ENCODE results near the gene KRTCAP2. TPM values are rescaled to one million over a fixed set of nuclear protein-coding genes. Genes with fewer than 3 reads are reported as not detected.
A peak's percentile ranks its signal among the peaks of the same experiment; 100 is the strongest.

Gene KRTCAP2
- total RNA-seq, 2 experiments from 2014 or later = 170 to 190 TPM

- DNase-seq (no peak), ATAC-seq (no peak)
- H3K27ac Mint-ChIP-seq = no peak overlapping the region
- ChIA-PET POLR2A (no interaction called here), CTCF (interaction anchor here (0.6 to 7.6 kb wide), 4 partner anchors 14 to 28 kb away, joined by 3 to 161 read pairs (median 4); no protein-coding TSS in a partner anchor)
- H3K4me1 Mint-ChIP-seq (ENCODE audit: low read depth) = peaks cover 27% of the 10 kb centered on the region
- no peaks in the 10 kb centered on the region for H3K27me3 Mint-ChIP-seq (ENCODE audit: low read depth)
- no peak overlapping the region for H3K4me3 Mint-ChIP-seq
- no peaks in the 10 kb centered on the region for H3K9me3 Mint-ChIP-seq (ENCODE audit: insufficient read depth)
- peaks cover 43% of the 10 kb centered on the region for H3K36me3 Mint-ChIP-seq (ENCODE audit: low read depth)
Observed at GRCh38 chr1:155179112-155180031, 6.3 kb upstream of the KRTCAP2 start.

- ChIA-PET CTCF (interaction anchor here (1.2 to 7.6 kb wide), 4 partner anchors 15 to 93 kb away, joined by 4 to 161 read pairs (median 12); partner anchors contain the start of genes MTX1 and THBS3), POLR2A (interaction anchor here (7.0 kb wide), 1 partner anchor 15 kb away, joined by 68 read pairs; no protein-coding TSS in a partner anchor)
- Mint-ChIP-seq H3K27me3 (ENCODE audit: low read depth) (no peaks in the 10 kb centered on the region), H3K27ac (no peak overlapping the region), H3K36me3 (ENCODE audit: low read depth) (peaks cover 47% of the 10 kb centered on the region), H3K9me3 (ENCODE audit: insufficient read depth) (no peaks in the 10 kb centered on the region), H3K4me1 (ENCODE audit: low read depth) (peaks cover 32% of the 10 kb centered on the region), H3K4me3 (no peak overlapping the region)
- no peak for ATAC-seq
- DNase-seq = peak; percentile 18
Observed at GRCh38 chr1:155178441-155179111, 5.5 kb upstream of the KRTCAP2 start.

GRCh38 chr1:155177918-155178281, 4.8 kb upstream of the KRTCAP2 start:
- ATAC-seq (no peak), DNase-seq (no peak)
- POLR2A ChIA-PET = interaction anchor here (0.9 to 7.0 kb wide), 3 partner anchors 15 to 49 kb away, joined by 4 to 68 read pairs (median 4); partner anchors contain the start of gene MTX1
- no peaks in the 10 kb centered on the region for H3K9me3 Mint-ChIP-seq (ENCODE audit: insufficient read depth)
- H3K36me3 Mint-ChIP-seq (ENCODE audit: low read depth) = peaks cover 46% of the 10 kb centered on the region
- no peak overlapping the region for H3K4me3 Mint-ChIP-seq
- peaks cover 38% of the 10 kb centered on the region for H3K4me1 Mint-ChIP-seq (ENCODE audit: low read depth)
- no peaks in the 10 kb centered on the region for H3K27me3 Mint-ChIP-seq (ENCODE audit: low read depth)
- CTCF ChIA-PET = interaction anchor here (0.8 to 7.6 kb wide), 13 partner anchors 10 to 93 kb away, joined by 3 to 161 read pairs (median 4); partner anchors contain the start of genes MTX1 and THBS3
- H3K27ac Mint-ChIP-seq = no peak overlapping the region

GRCh38 chr1:155177192-155177917, 4.3 kb upstream of the KRTCAP2 start:
- ATAC-seq (no peak), DNase-seq (no peak)
- H3K4me1 Mint-ChIP-seq (ENCODE audit: low read depth) = peaks cover 40% of the 10 kb centered on the region
- ChIA-PET CTCF (interaction anchor here (0.8 to 7.6 kb wide), 16 partner anchors 10 to 92 kb away, joined by 3 to 161 read pairs (median 4); partner anchors contain the start of genes MTX1 and THBS3), POLR2A (interaction anchor here (0.5 to 7.0 kb wide), 5 partner anchors 16 to 1046 kb away, joined by 3 to 68 read pairs (median 4); partner anchors contain the start of gene MTX1)
- no peak overlapping the region for H3K4me3 Mint-ChIP-seq
- H3K36me3 Mint-ChIP-seq (ENCODE audit: low read depth) = peaks cover 45% of the 10 kb centered on the region
- H3K27me3 Mint-ChIP-seq (ENCODE audit: low read depth) = no peaks in the 10 kb centered on the region
- H3K27ac Mint-ChIP-seq = no peak overlapping the region
- H3K9me3 Mint-ChIP-seq (ENCODE audit: insufficient read depth) = no peaks in the 10 kb centered on the region

- peak overlapping the region; percentile 33 for H3K27ac Mint-ChIP-seq
- DNase-seq (peak; percentile 92), ATAC-seq (peak; percentile 38)
- H3K27me3 Mint-ChIP-seq (ENCODE audit: low read depth) = no peaks in the 10 kb centered on the region
- peak overlapping the region; percentile 4 for H3K4me3 Mint-ChIP-seq
- H3K36me3 Mint-ChIP-seq (ENCODE audit: low read depth) = peaks cover 44% of the 10 kb centered on the region
- H3K9me3 Mint-ChIP-seq (ENCODE audit: insufficient read depth) = no peaks in the 10 kb centered on the region
- POLR2A ChIA-PET = interaction anchor here (0.7 to 7.0 kb wide), 5 partner anchors 17 to 92 kb away, joined by 3 to 68 read pairs (median 4); partner anchors contain the start of gene MTX1
- CTCF ChIA-PET = interaction anchor here (0.8 to 7.6 kb wide), 12 partner anchors 17 to 81 kb away, joined by 3 to 161 read pairs (median 6); partner anchors contain the start of genes MTX1 and THBS3
- peaks cover 46% of the 10 kb centered on the region for H3K4me1 Mint-ChIP-seq (ENCODE audit: low read depth)
Observed at GRCh38 chr1:155176544-155177071, 3.5 kb upstream of the KRTCAP2 start.

- CTCF ChIA-PET = interaction anchor here (0.6 to 7.6 kb wide), 12 partner anchors 18 to 148 kb away, joined by 3 to 161 read pairs (median 7); partner anchors contain the start of genes ADAM15, MTX1, SLC50A1 and THBS3
- Mint-ChIP-seq H3K27ac (peak overlapping the region; percentile 43), H3K4me3 (peak overlapping the region; percentile 96), H3K9me3 (ENCODE audit: insufficient read depth) (no peaks in the 10 kb centered on the region), H3K27me3 (ENCODE audit: low read depth) (no peaks in the 10 kb centered on the region), H3K4me1 (ENCODE audit: low read depth) (peaks cover 51% of the 10 kb centered on the region), H3K36me3 (ENCODE audit: low read depth) (peaks cover 40% of the 10 kb centered on the region)
- peak; percentile 48 for DNase-seq
- POLR2A ChIA-PET = interaction anchor here (0.6 to 7.0 kb wide), 3 partner anchors 17 to 91 kb away, joined by 3 to 68 read pairs (median 3); no protein-coding TSS in a partner anchor
- no peak for ATAC-seq
Observed at GRCh38 chr1:155175927-155176371, 2.8 kb upstream of the KRTCAP2 start.

- ChIA-PET CTCF (interaction anchor here (0.6 to 9.9 kb wide), 17 partner anchors 9 to 148 kb away, joined by 3 to 161 read pairs (median 5); partner anchors contain the start of genes ADAM15, MTX1, SLC50A1 and THBS3), POLR2A (interaction anchor here (0.6 to 7.0 kb wide), 4 partner anchors 18 to 90 kb away, joined by 3 to 68 read pairs (median 4); no protein-coding TSS in a partner anchor)
- H3K36me3 Mint-ChIP-seq (ENCODE audit: low read depth) = peaks cover 41% of the 10 kb centered on the region
Observed at GRCh38 chr1:155175281-155175926, 2.3 kb upstream of the KRTCAP2 start.

GRCh38 chr1:155174324-155175280, 1.5 kb upstream of the KRTCAP2 start:
- DNase-seq (peak; percentile 74), ATAC-seq (no peak)
- H3K4me1 Mint-ChIP-seq (ENCODE audit: low read depth) = peaks cover 51% of the 10 kb centered on the region
- no peaks in the 10 kb centered on the region for H3K27me3 Mint-ChIP-seq (ENCODE audit: low read depth)
- peaks cover 41% of the 10 kb centered on the region for H3K36me3 Mint-ChIP-seq (ENCODE audit: low read depth)
- peak overlapping the region; percentile 98 for H3K27ac Mint-ChIP-seq
- peak overlapping the region; percentile 96 for H3K4me3 Mint-ChIP-seq
- CTCF ChIA-PET = interaction anchor here (0.6 to 9.9 kb wide), 22 partner anchors 9 to 219 kb away, joined by 3 to 161 read pairs (median 5); partner anchors contain the start of genes ADAM15, MTX1, PBXIP1 and SLC50A1
- POLR2A ChIA-PET = interaction anchor here (0.6 to 7.0 kb wide), 6 partner anchors 19 to 52 kb away, joined by 3 to 68 read pairs (median 4); partner anchors contain the start of genes MTX1 and THBS3
- H3K9me3 Mint-ChIP-seq (ENCODE audit: insufficient read depth) = no peaks in the 10 kb centered on the region

More at GRCh38 chr1:155175281-155175926, 2.3 kb upstream of the KRTCAP2 start:
- H3K4me3 Mint-ChIP-seq = peak overlapping the region; percentile 96
- DNase-seq (no peak), ATAC-seq (no peak)
- H3K4me1 Mint-ChIP-seq (ENCODE audit: low read depth) = peaks cover 51% of the 10 kb centered on the region
- peak overlapping the region; percentile 98 for H3K27ac Mint-ChIP-seq
- no peaks in the 10 kb centered on the region for H3K9me3 Mint-ChIP-seq (ENCODE audit: insufficient read depth)
- no peaks in the 10 kb centered on the region for H3K27me3 Mint-ChIP-seq (ENCODE audit: low read depth)

Data from activated CD8-positive, alpha-beta T cell treated with anti-CD3 and anti-CD28 coated beads, Interleukin-2, amount 10 ng/mL, durations not matched to agents 7 days and 5 days (primary cell).